IMR-90 (cell line): Measurements from ENCODE around the gene NGFR. TPM values are rescaled to one million over a fixed set of nuclear protein-coding genes. Genes with fewer than 3 reads are reported as not detected.
A peak's percentile ranks its signal among the peaks of the same experiment; 100 is the strongest.

Experiments
- ATAC-seq: fragments of 200-7000 bp; cut with Tn5 transposase; 2 replicates; pipeline ENCODE4 v1.9.1; 2020; ENCODE audit warnings: low read depth, mild to moderate bottlenecking, moderate library complexity
- BruUV-seq: library from RNA; stranded (reverse); fragments of 400-500 nt; replicated peaks from 2 replicates; lab custom pipeline; 2021; lab: Mats Ljungman, UMichigan
- CTCF ChIA-PET: fragments of 300-600 bp; formaldehyde crosslinking; extraction: SDS; loops from one replicate; lab custom pipeline; 2021; ENCODE audit warnings: antibody characterized with exemption; lab: Yijun Ruan, JAX
- POLR2A ChIA-PET: fragments of 300-600 bp; sonication (Branson Sonifier 250); formaldehyde crosslinking; loops from one replicate; lab custom pipeline; 2022; ENCODE audit warnings: antibody characterized with exemption; ENCODE audit not compliant: unreplicated experiment; lab: Charles Lee
- DNase-seq: peaks from one replicate; pipeline ENCODE4 v3.0.0; 2013
- H2AFZ ChIP-seq: replicated peaks from 2 replicates; pipeline ENCODE3; 2013; ENCODE audit warnings: low read length, mild to moderate bottlenecking; ENCODE audit not compliant: poor library complexity
- H2AK5ac ChIP-seq: 2 replicates; pipeline ENCODE4 v1.6.1; 2013; ENCODE audit warnings: low read depth, low read length, inconsistent platforms
- H2AK9ac ChIP-seq: replicated peaks from 2 replicates; pipeline ENCODE3; 2013; ENCODE audit warnings: mild to moderate bottlenecking, low read depth, low read length, moderate library complexity; ENCODE audit not compliant: poor library complexity
- H2BK120ac ChIP-seq: 2 replicates; pipeline ENCODE4 v1.6.1; 2013; ENCODE audit warnings: low read depth, low read length, inconsistent platforms
- H2BK15ac ChIP-seq: 3 replicates; pipeline ENCODE4 v1.6.1; 2013; ENCODE audit warnings: low read depth, low read length, inconsistent platforms
- H2BK20ac ChIP-seq: 2 replicates; pipeline ENCODE4 v1.6.1; 2013; ENCODE audit warnings: low read depth, mild to moderate bottlenecking, inconsistent platforms, low read length, moderate library complexity
- H2BK5ac ChIP-seq: 2 replicates; pipeline ENCODE4 v1.6.1; 2013; ENCODE audit warnings: mild to moderate bottlenecking, low read depth, low read length, inconsistent platforms; ENCODE audit not compliant: poor library complexity, severe bottlenecking
- H3K14ac ChIP-seq: replicated peaks from 2 replicates; pipeline ENCODE4 v1.6.1; 2013; ENCODE audit warnings: low read depth, low read length, inconsistent platforms
- H3K18ac ChIP-seq: 2 replicates; pipeline ENCODE4 v1.6.1; 2013; ENCODE audit warnings: low read depth, low read length, control low read depth
- H3K23ac ChIP-seq: 2 replicates; pipeline ENCODE4 v1.6.1; 2013; ENCODE audit warnings: low read depth, low read length, inconsistent platforms
- H3K27ac ChIP-seq: 2 replicates; pipeline ENCODE4 v1.5.1; 2013; ENCODE audit warnings: mild to moderate bottlenecking, control low read depth, low read length; ENCODE audit not compliant: insufficient read depth
- H3K27me3 ChIP-seq: 2 replicates; pipeline ENCODE4 v1.6.1; 2013; ENCODE audit warnings: low read length; ENCODE audit not compliant: control insufficient read depth, insufficient read depth
- H3K36me3 ChIP-seq: 2 replicates; pipeline ENCODE4 v1.6.1; 2013; ENCODE audit warnings: low read length, mixed read lengths; ENCODE audit not compliant: control insufficient read depth, insufficient read depth
- H3K4ac ChIP-seq: 2 replicates; pipeline ENCODE4 v1.6.1; 2013; ENCODE audit warnings: low read depth, low read length, inconsistent platforms
- H3K4me1 ChIP-seq: 2 replicates; pipeline ENCODE4 v1.6.1; 2013; ENCODE audit warnings: low read length, mixed read lengths; ENCODE audit not compliant: control insufficient read depth, insufficient read depth
- H3K4me2 ChIP-seq: 2 replicates; pipeline ENCODE4 v1.6.1; 2013; ENCODE audit warnings: low read depth, mild to moderate bottlenecking, control low read depth, low read length, moderate library complexity
- H3K4me3 ChIP-seq: 2 replicates; pipeline ENCODE4 v1.5.1; 2013; ENCODE audit warnings: low read depth, mild to moderate bottlenecking, control low read depth, low read length, moderate library complexity; ENCODE audit not compliant: insufficient read depth
- H3K56ac ChIP-seq: 2 replicates; pipeline ENCODE4 v1.6.1; 2013; ENCODE audit warnings: low read length, inconsistent platforms; ENCODE audit not compliant: insufficient read depth; ENCODE audit errors: extremely low read depth
- H3K79me1 ChIP-seq, 2 experiments: 2 replicates each; pipeline ENCODE4 v1.6.1; 2013; ENCODE audit warnings: low read length in 2 of 2, inconsistent platforms in 1 of 2, low read depth in 1 of 2
- H3K9ac ChIP-seq: 2 replicates; pipeline ENCODE4 v1.6.1; 2013; ENCODE audit warnings: low read depth, low read length, control low read depth
- H3K9me1 ChIP-seq: 2 replicates; pipeline ENCODE4 v1.6.1; 2013; ENCODE audit warnings: low read length, inconsistent platforms; ENCODE audit not compliant: insufficient read depth
- H3K9me3 ChIP-seq: 2 replicates; pipeline ENCODE4 v1.6.1; 2013; ENCODE audit warnings: low read length; ENCODE audit not compliant: control insufficient read depth, insufficient read depth
- H4K20me1 ChIP-seq: 2 replicates; pipeline ENCODE4 v1.6.1; 2013; ENCODE audit warnings: low read length, inconsistent platforms; ENCODE audit not compliant: insufficient read depth
- H4K5ac ChIP-seq: 2 replicates; pipeline ENCODE4 v1.6.1; 2013; ENCODE audit warnings: mild to moderate bottlenecking, low read depth, low read length, control low read depth
- H4K8ac ChIP-seq, 2 experiments: 2 replicates each; pipeline ENCODE4 v1.6.1; 2013; ENCODE audit warnings: low read depth in 2 of 2, low read length in 2 of 2, control low read depth in 1 of 2, inconsistent platforms in 1 of 2
- H4K91ac ChIP-seq: 2 replicates; pipeline ENCODE4 v1.6.1; 2013; ENCODE audit warnings: low read depth, low read length, inconsistent platforms; ENCODE audit not compliant: insufficient read depth
- BHLHE40 ChIP-seq: fragments of 150-350 bp; IDR thresholded peaks from 2 replicates; pipeline ENCODE4 v1.6.1; 2016; ENCODE audit warnings: mild to moderate bottlenecking, low read depth, low read length
- FOS ChIP-seq: fragments of 150-350 bp; IDR thresholded peaks from 2 replicates; pipeline ENCODE4 v1.6.1; 2016; ENCODE audit warnings: low read depth, low read length
- MAFK ChIP-seq: IDR thresholded peaks from 2 replicates; pipeline ENCODE4 v1.6.1; 2012; ENCODE audit warnings: low read depth, low read length, improper control_type of control experiment
- MXI1 ChIP-seq: IDR thresholded peaks from 2 replicates; pipeline ENCODE4 v1.6.1; 2012; ENCODE audit warnings: low read depth, mild to moderate bottlenecking, low read length, moderate library complexity, borderline replicate concordance
- RFX5 ChIP-seq: IDR thresholded peaks from 2 replicates; pipeline ENCODE4 v1.8.0; 2012; ENCODE audit warnings: low read depth, mild to moderate bottlenecking, low read length, moderate library complexity
- SMC3 ChIP-seq: fragments of 150-350 bp; IDR thresholded peaks from 2 replicates; pipeline ENCODE4 v1.6.1; 2016; ENCODE audit warnings: low read depth, mild to moderate bottlenecking, antibody characterized with exemption, low read length, moderate library complexity
- WGBS, 2 experiments: methylation state at CpG; one replicate each; pipeline versions ENCODE4 v1.1.5 to v1.1.7; 2013; ENCODE audit warnings: missing lambda C conversion rate in 2 of 2; ENCODE audit not compliant: insufficient read length in 1 of 2; ENCODE audit errors: extremely low coverage in 2 of 2; 5-methylcytosine and 5-hydroxymethylcytosine counted together
- dilution Hi-C: fragments of 300-500 bp; cut with HindIII; formaldehyde crosslinking; loops from one replicate; pipeline ENCODE4 v1.14.3; 2018; ENCODE audit warnings: low sequenced_read_pairs; ENCODE audit not compliant: unreplicated experiment
- in situ Hi-C: fragments of 300-500 bp; cut with MboI; formaldehyde crosslinking; loops from 3 replicates; pipeline ENCODE4 v1.14.3; 2019; ENCODE audit warnings: low sequenced_read_pairs, inconsistent platforms, mixed read lengths
- intact Hi-C: fragments of 100-400 bp; cut with micrococcal nuclease; formaldehyde crosslinking; loops from 2 replicates; pipeline ENCODE4 v1.10.0; 2022
- polyA plus RNA-seq, 3 experiments: library from polyadenylated mRNA; depleted of rRNA; stranded (reverse); fragments of >200 nt; gene quantifications; 2 replicates each; pipeline ENCODE4 v1.2.3, GENCODE V29; 2012; ENCODE audit warnings: low replicate concordance in 1 of 3
- total RNA-seq: library from RNA; depleted of rRNA; stranded (reverse); fragments of >200 nt; gene quantifications from 2 replicates; pipeline ENCODE4 v1.2.3, GENCODE V29; 2012
- TF ChIP-seq, protein P1 (sequence below): fragments of 150-350 bp; IDR thresholded peaks from 2 replicates; pipeline ENCODE4 v1.6.1; 2017; ENCODE audit warnings: mild to moderate bottlenecking, antibody characterized with exemption, low read length, low read depth

NGFR gene
- total and polyA plus RNA-seq, 2 of the 4 experiments (the other 2 are of a cell fraction) = 0.15 to 0.18 TPM

DNA sequence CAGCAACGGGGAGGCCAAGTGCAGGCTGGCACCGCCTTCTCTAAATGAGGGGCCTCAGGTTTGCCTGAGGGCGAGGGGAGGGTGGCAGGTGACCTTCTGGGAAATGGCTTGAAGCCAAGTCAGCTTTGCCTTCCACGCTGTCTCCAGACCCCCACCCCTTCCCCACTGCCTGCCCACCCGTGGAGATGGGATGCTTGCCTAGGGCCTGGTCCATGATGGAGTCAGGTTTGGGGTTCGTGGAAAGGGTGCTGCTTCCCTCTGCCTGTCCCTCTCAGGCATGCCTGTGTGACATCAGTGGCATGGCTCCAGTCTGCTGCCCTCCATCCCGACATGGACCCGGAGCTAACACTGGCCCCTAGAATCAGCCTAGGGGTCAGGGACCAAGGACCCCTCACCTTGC is 18.5 kb downstream of the NGFR start:
- H2AK9ac ChIP-seq = no peak overlapping the region
- H2BK15ac ChIP-seq = no peak overlapping the region
- no peak overlapping the region for H2BK5ac ChIP-seq
- ChIA-PET POLR2A (no interaction called here), CTCF (no interaction called here)
- H4K8ac ChIP-seq = no peak overlapping the region
- intact Hi-C loops = no loop called here
- H2AK5ac ChIP-seq = 0 out of 2 replicates have a peak overlapping the region, but pooled peaks have one; percentile 59
- H3K18ac ChIP-seq = no peak overlapping the region
- in situ Hi-C loops = no loop called here
- H3K9me1 ChIP-seq = peaks cover 8% of the 10 kb centered on the region; the same call in 1 of the 2 replicates
- dilution Hi-C loops = no loop called here
- H3K4ac ChIP-seq = no peak overlapping the region
- H4K5ac ChIP-seq = no peak overlapping the region
- DNase-seq (no peak), ATAC-seq (no peak)
- BruUV-seq = no TSS peak
- 32% methylated on average over 2 of the region's 8 CpGs; no CpG with 5 or more reads in 1 of the 2 experiments for WGBS, 2 experiments
- H3K27me3 ChIP-seq = peaks cover 34% of the 10 kb centered on the region
- H3K4me3 ChIP-seq = no peak overlapping the region
- no peaks in the 10 kb centered on the region for H3K79me1 ChIP-seq
- peak overlapping the region; percentile 67 for H2AFZ ChIP-seq
- no peak overlapping the region for H4K91ac ChIP-seq
- no peak overlapping the region for H3K4me2 ChIP-seq
- no peaks in the 10 kb centered on the region for H3K36me3 ChIP-seq
- TF ChIP-seq RFX5 = no peak
- TF ChIP-seq, protein P1, sequence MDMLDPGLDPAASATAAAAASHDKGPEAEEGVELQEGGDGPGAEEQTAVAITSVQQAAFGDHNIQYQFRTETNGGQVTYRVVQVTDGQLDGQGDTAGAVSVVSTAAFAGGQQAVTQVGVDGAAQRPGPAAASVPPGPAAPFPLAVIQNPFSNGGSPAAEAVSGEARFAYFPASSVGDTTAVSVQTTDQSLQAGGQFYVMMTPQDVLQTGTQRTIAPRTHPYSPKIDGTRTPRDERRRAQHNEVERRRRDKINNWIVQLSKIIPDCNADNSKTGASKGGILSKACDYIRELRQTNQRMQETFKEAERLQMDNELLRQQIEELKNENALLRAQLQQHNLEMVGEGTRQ = no peak
- no peak for TF ChIP-seq MXI1
- TF ChIP-seq SMC3 = no peak
- TF ChIP-seq BHLHE40 = no peak
- no peak for TF ChIP-seq FOS
- no peak for TF ChIP-seq MAFK
- H3K4me1 ChIP-seq = peaks cover 11% of the 10 kb centered on the region
- H3K9ac ChIP-seq = no peak overlapping the region
- no peak overlapping the region for H2BK20ac ChIP-seq
- H3K23ac ChIP-seq = no peak overlapping the region
- no peaks in the 10 kb centered on the region for H4K20me1 ChIP-seq
- no peak overlapping the region for H3K27ac ChIP-seq
- no peak overlapping the region for H3K14ac ChIP-seq
- no peak overlapping the region for H2BK120ac ChIP-seq
- no peak overlapping the region for H3K56ac ChIP-seq
- no peaks in the 10 kb centered on the region for H3K9me3 ChIP-seq
